ENCODE data around the gene PPFIBP2. TPM values are rescaled to one million over a fixed set of nuclear protein-coding genes. Genes with fewer than 3 reads are reported as not detected.
A peak's percentile ranks its signal among the peaks of the same experiment; 100 is the strongest.

Gene PPFIBP2
- total and polyA plus RNA-seq, 11 donors: 10.5 to 31.1 (median 20.8) TPM

DNA sequence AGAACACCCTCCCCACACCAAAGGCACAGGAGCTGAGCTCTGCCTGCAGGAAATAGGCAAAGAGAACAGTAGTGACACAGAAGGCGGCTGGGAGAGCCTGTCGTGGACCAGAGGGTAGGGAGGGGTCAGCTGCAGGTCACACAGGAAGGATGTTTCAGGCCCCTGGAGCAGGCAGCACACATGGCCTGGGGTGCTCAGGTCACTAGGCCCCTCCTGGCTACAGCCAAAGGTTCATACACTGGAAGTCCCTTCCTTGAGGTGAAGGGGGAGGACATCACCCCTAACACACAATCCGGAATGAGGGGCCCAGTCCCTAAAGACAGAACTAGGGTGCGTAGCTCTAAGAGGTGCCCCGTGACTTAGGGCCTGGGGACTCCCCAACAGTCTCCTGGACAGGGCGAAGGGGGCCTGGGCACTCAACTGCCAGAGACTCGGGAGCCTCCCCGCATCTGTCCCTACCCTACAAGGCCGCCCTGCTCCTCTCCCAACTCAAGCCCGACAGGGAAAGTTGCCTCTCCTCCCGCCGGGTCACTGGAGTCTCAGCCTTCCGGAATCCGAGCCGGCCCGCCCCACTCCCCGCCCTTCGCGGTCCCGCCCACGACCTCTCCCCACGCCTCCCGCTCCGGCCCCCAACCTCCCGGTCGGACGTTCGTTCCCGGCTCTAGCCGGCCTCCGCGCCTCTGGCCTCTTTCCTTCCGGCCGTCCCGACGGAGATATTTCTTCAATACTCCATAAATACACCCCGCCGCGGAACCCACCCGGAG lies 159.3 kb downstream of the PPFIBP2 start, which contains the start of gene CYB5R2:
Gene CYB5R2, minus strand, starts transcription at position 541 of the 764 bp plus-strand sequence. CDS start 675 bp downstream, outside the sequence.
- TF ChIP-seq CTCF (IDR thresholded peaks at IDR 0.05): no peak
- TF ChIP-seq POLR2A (IDR thresholded peaks at IDR 0.05): peak in 1 of 2 donors; percentile 23
- peak within 1 kb of the TSS in 9 of 12 donors; percentile 31 to 64 (median 46) for H3K27ac ChIP-seq
- H3K27me3 ChIP-seq: peaks cover 0 to 33% (median 20%) of the 10 kb centered on the region in 9 donors
- no peaks in the 10 kb centered on the region for H3K9me3 ChIP-seq
- DNase-seq (peak; percentile 73 to 84 (median 79)), ATAC-seq (peak; percentile 65 to 95 (median 82))
- peaks cover 0 to 22% (median 10%) of the 10 kb centered on the region in 12 donors for H3K4me1 ChIP-seq
- peaks cover 0 to 4% (median 0%) of the 10 kb centered on the region in 9 donors for H3K36me3 ChIP-seq
- peak within 1 kb of the TSS; percentile 36 to 72 (median 58) for H3K4me3 ChIP-seq
- intact Hi-C loops (cut with DNase I): no loop called here
- 7 to 49% (median 10%) methylated on average over 4 to 40 of the region's 40 CpGs for WGBS, 4 donors

DNA sequence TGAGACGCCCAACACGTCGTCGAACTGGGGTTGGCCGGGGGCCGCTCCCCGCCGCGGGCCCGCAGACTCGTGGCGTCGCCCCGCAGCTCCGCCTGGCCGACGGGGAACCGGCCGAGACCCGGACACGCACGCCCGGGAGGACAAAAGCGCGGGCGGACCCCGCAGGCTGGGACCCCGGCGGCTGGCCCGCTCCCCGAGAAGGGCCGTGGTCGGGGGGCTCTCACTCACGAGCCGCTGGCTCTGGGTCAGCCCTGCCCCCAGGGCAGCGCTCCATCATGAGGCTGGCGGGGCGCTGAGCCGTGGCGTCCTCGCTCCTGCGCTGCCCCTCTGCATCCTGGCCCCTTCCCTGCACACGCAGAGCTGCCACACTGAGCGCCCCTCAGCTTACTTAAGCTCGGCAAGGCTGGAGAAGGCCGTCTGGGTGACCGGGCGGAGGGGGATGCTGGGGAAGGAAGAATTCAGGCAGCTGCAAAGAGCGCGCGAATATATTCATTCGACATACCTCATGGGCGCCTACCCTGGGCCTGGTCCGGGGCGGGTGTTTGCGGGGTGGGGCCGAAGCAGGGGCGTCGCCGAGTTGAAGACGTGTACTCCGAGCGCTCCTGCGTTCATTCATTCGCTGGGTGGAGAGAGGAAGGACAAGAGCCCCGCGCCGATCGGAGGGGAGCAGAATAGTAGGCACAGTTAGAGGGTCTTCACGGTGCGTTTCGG lies 160.1 kb downstream of the PPFIBP2 start:
- Histone ChIP-seq H3K4me1 (peaks cover 0 to 22% (median 10%) of the 10 kb centered on the region in 12 donors), H3K27ac (peak overlapping the region in 8 of 12 donors; percentile 31 to 64 (median 48)), H3K4me3 (peak overlapping the region; percentile 36 to 72 (median 58)), H3K9me3 (no peaks in the 10 kb centered on the region), H3K27me3 (peaks cover 0 to 33% (median 20%) of the 10 kb centered on the region in 9 donors), H3K36me3 (no peaks in the 10 kb centered on the region)
- ATAC-seq (peak in 3 of 4 donors; percentile 59 to 76 (median 60)), DNase-seq (peak in 1 of 5 donors; percentile 44)
- intact Hi-C loops (cut with DNase I): no loop called here
- TF ChIP-seq CTCF (IDR thresholded peaks at IDR 0.05): no peak
- no peak for TF ChIP-seq POLR2A (IDR thresholded peaks at IDR 0.05)
- WGBS, 4 donors: 3 to 5% (median 4%) methylated on average over 37 to 72 of the region's 72 CpGs

- intact Hi-C loops (cut with DNase I): no loop called here
- no peaks in the 10 kb centered on the region for H3K9me3 ChIP-seq
- TF ChIP-seq CTCF (IDR thresholded peaks at IDR 0.05): no peak
- TF ChIP-seq POLR2A (IDR thresholded peaks at IDR 0.05): no peak
- no peak overlapping the region for H3K4me3 ChIP-seq
- H3K4me1 ChIP-seq: peaks cover 0 to 22% (median 10%) of the 10 kb centered on the region in 12 donors
- H3K36me3 ChIP-seq: no peaks in the 10 kb centered on the region
- ATAC-seq: no peak
- H3K27me3 ChIP-seq: peaks cover 0 to 37% (median 20%) of the 10 kb centered on the region in 9 donors
- 80 to 97% (median 92%) methylated on average over 3 of the region's 3 CpGs for WGBS, 4 donors
- no peak overlapping the region for H3K27ac ChIP-seq
- DNase-seq: no peak
These were observed 161.8 kb downstream of the PPFIBP2 start for GRCh38 chr11:7675631-7676030.

- intact Hi-C loops (cut with DNase I): no loop called here
- WGBS, 4 donors: 76 to 82% (median 80%) methylated on average over 5 of the region's 5 CpGs
- H3K4me3 ChIP-seq: no peak overlapping the region
- peaks cover 0 to 22% (median 10%) of the 10 kb centered on the region in 12 donors for H3K4me1 ChIP-seq
- TF ChIP-seq CTCF (IDR thresholded peaks at IDR 0.05) (no peak), POLR2A (IDR thresholded peaks at IDR 0.05) (no peak)
- DNase-seq: no peak
- no peak overlapping the region for H3K27ac ChIP-seq
- H3K9me3 ChIP-seq: no peaks in the 10 kb centered on the region
- peaks cover 0 to 33% (median 18%) of the 10 kb centered on the region in 9 donors for H3K27me3 ChIP-seq
- no peaks in the 10 kb centered on the region for H3K36me3 ChIP-seq
- ATAC-seq: no peak
These were observed 163.3 kb downstream of the PPFIBP2 start for GRCh38 chr11:7677071-7677470.
